ENCODE data around the gene KCTD2.
"Not testable (repeated sequence)": the region's sequence is repeated elsewhere in the genome, so short reads cannot be mapped to it uniquely, and the experiment has no call there.

Gene KCTD2

DNA sequence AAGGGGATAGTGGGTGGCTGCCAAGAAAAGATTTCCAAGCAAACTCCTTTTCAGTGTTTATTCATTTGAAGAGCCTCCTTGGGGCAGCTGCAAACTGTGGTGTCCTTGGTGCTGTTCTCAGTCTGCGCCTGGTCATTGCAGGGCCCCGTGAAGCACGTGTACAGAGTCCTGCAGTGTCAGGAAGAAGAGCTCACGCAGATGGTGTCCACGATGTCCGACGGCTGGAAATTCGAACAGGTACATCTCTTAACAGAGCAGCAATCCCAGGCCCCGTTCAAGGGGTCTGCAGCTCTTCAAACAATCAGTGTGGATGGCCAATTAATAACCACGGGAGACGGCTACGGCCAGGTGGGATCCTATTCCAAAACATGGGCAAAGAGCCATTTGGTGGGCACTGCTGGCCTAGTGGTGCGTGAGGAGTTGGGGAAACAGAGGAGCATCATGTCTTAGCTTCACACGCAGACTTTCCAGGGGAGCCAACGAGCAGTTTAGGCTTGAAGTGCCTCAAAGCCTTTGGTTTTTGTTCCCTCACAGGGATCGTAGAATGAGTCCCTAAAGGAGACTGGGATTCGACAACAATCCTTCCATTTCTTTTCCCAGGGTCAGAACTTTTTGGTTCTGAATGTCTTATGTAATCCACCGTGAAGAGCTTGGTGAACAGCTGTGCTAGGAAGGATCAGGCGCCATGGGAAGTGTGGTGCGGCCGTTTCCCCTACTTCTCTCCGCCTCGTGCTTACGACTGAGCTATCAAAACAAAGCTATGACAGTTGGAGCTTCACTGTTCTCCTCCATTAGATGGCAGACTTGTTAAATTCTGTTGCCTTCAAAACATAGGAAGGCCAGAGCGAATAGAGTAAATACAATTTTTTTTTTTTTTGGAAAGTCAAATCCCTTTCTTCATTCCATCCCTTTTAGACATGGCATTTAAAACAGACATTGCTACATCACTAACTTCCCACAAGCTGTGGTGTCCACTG lies 12.6 kb downstream of the KCTD2 start:
- no peak for DNase-seq

DNA sequence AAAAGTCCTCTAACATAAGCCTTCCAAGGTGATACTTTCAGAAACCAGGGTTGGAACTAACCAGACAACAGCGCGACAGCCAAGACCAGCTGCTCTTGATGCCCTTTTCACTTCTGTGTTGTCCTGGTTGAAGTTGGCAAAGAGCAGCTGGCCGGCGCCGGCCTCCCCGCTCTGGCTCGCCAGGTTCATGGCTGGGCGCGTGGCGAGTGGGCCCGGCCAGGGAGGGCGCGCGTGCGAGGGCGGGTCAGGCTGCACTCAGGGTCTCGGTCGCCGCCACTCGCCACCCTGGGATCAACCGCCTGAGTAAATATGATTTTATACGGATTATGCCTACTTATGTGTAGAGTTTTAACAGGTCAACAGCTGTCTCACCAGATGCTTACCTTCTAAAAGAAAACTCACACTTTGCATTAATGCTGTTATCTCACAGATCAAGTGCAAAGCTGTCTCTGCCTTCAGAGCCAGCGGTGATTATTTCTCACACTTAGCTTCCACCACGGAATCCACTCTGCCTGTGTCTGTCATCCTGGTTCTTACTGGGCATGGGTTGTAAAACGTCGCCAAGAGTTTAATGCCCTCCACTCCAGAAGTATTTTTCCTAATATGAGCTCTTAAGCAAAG lies 13.5 kb downstream of the KCTD2 start:
- no peak for DNase-seq

DNA sequence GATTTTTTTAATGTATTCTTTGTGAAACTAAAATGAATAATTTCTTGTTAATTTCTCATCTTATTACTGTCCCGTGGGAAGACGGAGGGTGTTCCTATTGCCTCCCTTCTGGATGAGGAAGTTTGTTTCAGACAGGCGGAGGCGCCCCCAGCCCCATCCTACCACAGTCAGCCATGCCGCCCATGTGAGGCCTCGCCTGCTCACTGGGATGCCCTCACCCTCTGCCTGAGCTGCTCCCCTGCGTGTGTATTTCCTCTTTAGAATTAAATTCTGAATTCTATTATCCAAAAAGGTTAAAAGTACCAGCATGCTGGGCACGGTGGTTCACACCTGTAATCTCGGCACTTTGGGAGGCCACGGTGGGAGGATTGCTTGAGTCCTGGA lies 14.0 kb downstream of the KCTD2 start:
- no peak for DNase-seq

DNA sequence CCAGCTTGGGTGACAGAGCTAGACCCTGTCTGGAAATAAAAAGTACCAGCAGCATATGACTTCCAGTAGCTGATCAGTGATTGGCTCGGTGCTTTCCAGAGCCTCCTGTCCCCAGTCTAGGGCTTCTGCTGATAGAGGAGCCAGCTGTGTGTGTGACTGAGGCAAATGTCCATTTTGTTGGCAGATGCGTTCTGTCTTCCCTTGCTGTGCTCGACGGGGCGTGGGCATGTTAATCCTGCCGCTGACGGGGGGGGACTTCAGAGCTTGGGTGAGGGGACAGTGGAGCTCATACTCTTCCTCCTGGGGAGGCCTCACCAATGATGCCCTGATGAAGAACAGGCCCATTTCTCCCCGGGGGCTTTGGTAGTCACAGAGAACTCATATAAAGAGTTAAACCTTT lies 14.6 kb downstream of the KCTD2 start:
- DNase-seq = no peak

DNA sequence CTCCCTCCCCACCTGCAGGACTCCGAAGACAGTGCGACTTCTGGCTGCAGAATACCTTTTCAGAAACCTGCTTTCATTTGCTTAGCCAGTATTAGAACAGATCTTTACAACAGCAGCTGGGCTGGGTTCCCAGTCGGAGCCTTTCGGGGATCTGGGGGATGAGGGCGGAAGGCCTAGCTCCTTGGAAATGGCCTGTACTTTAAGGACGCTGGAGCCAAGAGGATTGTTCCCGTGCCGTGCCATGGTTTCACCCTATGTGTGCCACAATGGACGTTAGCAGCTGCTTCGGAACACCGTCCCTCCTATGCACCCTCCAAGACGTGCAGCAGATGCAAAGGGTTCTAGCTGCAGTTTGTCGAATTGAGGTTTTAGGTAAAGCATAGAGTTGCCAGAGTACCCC lies 16.2 kb downstream of the KCTD2 start:
- no peak for DNase-seq

DNA sequence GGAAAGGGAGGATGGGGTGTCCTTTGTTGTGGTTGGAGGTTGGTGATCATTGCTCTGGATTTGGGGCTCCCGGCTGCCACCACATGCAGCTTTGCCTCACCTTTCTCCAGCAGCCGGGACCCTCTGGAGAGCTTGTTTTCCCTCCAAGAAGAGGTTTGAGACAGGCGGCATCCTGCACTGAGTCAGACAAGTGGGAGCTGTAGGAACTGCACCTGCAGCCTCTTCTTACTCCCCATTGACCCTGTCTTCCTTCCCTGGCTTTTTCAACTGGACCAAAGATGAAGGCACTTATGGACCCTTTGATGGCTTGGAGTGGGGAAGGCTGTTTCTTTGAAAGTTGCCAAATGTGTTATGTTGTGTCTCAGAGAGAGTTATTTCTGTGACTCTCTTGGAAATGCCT lies 16.6 kb downstream of the KCTD2 start:
- DNase-seq = no peak

DNA sequence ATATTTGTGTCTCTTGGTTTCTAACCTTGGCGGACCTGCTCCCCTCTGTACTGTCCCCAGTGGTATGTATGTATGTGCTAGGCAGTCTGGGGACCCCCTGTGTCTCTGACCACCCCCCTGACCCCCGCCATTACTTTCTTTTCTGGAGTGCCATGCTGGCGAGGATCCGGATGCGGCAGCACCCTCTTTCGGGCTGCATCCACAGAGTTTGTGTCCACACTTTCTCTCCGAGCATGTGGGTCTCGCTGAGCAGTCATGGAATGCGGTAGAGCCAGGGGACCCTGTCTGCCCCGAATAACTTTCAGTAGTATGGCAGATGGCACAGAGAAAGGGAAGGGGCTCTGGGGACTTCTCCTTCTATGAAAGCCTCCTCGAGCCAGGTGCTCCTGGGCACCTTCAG lies 17.0 kb downstream of the KCTD2 start:
- DNase-seq = no peak

DNA sequence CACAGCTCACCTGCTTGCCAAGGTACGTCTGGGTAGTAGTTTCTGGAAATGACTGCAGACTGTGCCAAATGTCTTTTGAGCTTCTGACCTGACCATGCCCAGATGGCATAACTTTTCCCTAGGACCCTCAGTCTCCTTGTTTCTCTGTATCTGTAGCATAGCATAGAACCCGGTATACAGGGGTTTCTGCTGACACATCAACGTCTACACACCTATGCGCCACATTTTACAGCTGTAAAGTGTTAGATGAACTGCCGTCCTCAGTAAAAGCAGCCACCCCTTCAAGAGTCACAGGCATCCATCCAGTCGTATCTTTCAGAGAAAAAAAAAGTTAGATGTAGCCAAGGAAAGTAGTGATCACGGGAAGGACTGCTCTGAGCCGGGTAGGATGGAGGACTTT lies 17.4 kb downstream of the KCTD2 start:
- DNase-seq = no peak

DNA sequence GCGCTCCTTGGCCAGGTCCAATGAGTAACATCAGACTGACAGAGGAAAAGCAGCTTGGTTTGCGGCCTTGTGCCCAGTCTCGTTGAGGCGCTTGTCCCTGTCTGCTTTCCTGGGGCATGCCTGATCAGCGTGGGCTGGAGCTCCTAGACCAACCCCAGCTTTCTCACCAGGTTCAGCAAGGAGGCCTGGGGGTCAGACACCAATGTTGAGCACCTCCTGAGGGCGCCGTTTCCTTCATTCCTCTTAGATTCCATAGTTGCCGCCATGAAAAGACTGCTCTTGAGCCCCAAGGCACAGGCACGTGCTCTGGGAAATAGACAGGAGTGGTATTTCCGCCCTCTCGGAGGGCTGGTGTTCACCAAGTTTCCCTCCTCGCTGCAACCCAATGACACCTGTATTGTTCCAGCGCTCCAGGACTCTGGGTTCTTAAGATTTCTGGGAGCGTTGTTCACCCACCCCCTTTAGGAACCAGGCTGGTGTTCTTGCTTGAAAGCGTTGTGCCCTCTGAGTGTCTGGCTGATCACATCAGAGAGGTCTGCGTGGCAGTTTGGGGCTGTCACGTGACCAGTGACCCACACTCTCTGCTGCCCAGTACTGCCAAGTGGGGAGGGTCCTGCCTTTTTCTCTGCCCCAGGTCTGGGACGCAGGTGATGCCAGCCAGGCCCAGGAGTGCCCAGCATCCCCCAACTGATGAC lies 18.0 kb downstream of the KCTD2 start:
- DNase-seq = no peak

DNA sequence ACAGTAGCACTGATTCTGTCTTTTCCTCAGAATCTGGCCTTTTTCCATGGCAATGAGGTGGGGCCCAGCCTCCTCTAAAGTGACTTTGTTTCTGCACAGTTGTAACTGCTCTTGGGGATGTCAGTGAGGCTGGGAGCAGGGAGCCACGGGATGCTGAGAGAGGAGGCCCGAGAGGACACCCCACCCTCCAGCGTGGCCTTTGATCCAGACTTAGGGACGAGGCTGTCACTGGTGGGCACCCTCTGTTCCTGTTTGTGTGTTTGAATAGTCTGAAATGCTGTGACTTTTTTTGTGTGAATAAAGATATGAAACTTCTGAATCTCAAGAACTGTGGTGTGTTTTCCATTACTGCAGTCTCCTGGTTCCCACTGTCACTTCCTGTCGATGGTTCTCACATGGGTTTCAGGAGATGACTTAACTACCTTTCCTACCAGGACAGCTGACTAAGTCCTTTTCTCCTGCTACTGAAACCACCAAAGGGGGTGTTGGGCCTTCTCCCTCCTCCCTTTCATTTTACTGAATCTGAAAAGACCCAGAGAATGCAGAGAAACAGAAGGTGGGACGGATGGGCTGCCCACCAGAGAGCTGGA lies 18.6 kb downstream of the KCTD2 start:
- DNase-seq = no peak

DNA sequence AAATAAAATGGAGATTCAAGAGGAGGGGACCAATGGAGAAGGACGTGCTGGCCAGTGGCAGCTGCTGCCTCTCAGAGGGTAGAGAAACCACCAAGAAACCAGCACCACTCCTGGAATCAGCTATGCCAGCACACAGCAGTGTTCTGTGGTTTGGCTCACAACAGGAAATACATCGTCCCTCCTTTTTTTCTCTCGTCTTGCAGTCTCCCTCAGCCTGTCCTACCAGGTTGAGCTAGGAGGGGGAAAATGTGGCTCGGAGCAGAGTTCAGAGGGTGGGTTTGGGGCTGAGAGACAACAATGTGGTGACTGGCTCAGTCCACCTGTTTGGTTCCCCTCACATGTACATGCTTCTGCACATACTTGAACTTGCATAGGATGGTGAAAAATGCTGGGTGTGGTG lies 20.8 kb downstream of the KCTD2 start:
- no peak for DNase-seq

DNA sequence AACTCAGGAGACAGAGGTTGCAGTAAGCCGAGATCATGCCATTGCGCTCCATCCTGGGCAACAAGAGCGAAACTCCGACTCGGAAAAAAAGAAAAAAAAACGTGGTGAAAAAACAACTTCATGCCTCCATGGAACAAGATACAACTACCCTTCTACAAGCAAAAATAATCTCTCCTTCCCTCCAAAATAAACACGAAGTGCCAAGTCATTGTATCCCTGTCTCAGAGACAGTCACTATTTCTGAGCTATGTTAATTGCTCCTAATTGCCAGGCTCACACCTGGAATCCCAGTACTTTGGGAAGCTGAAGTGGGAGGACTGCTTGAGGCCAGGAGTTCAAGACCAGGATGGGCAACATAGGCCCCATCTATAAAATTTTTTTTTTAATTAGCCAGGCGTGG lies 21.7 kb downstream of the KCTD2 start:
- no peak for DNase-seq

DNA sequence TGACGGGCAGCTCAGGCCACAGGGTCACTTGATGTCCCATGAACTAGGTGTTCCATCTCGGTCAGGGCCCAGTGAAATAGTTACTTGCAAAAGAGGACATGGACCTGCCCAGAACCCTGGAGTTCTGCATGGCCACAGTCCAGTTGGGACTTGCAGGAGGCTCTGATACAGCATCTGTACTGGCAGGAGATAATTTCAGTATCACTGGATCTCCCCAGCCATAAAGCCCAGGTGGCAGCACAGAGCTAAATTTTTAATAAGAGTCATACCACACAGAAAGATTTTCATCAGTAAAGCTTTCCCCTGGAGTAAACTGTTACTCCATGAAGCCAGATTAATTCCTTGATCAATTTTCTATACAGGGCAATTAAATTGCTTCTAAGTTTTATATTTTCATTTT lies 22.8 kb downstream of the KCTD2 start:
- DNase-seq = no peak

DNA sequence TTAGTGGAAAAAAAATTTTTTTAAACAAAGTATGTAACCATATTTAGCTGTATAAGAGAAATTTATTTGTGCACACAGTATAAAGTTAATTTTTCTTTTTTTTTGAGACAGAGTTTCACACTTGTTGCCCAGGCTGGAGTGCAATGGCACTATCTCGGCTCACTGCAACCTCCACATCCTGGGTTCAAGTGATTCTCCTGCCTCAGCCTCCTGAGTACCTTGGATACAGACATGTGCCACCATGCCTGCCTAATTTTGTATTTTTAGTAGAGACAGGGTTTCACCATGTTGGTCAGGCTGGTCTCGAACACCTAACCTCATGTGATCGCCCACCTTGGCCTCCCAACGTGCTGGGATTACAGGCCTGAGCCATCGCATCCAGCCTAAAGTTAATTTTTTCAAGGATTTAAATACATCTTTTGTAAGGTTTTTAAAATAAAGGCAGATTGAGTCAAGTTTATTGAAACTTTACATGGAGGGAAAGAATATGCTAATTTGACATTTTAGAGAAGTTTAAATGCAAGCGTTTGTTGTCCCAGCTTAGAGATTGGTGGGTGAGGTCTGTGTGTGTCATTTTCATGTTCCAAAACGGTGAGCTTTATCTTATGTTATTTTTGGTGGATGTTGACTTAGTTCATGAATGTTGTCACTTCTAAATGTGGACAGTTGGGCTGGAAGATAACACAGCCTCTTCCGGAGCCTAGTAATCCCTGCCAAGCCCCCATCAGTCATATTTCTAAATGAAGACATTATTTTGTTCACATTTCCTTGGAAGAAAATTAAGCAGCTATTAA lies 24.6 kb downstream of the KCTD2 start:
- DNase-seq = not testable (repeated sequence)

DNA sequence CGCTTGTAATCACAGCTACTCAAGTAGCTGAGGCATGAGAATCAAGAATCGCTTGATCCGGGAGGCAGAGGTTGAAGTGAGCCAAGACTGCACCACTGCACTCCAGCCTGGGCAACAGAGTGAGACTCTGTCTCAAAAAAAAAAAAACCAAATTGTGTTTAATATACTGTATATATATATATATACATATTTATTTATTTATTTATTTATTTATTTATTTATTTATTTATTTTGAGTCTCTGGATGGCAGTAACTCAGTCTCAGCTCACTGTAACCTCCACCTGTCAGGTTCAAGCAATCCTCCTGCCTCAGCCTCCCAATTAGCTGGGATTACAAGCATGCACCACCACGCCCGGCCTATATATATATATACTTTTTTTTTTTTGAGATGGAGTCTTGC lies 25.9 kb downstream of the KCTD2 start:
- not testable (repeated sequence) for DNase-seq

DNA sequence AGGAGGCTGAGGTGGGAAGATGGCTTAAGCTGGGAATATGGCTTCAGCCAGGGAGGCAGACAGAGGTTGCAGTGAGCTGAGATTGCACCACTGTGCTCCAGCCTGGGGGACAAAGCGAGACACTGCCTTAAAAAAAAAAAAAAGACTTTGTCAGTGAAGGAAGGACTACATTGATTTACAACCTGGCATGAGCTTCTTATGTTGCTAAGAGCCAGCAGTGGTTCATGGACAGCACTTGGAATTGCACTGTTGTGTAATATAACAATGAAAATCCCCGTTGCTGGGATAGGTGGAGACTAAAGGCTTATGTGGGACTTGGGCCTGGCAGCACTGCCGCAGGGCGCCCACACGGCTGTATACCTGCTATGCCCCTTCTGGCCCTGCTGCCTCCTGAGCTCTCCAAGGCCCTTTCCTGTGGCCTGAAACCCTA lies 26.6 kb downstream of the KCTD2 start:
- no peak for DNase-seq

DNA sequence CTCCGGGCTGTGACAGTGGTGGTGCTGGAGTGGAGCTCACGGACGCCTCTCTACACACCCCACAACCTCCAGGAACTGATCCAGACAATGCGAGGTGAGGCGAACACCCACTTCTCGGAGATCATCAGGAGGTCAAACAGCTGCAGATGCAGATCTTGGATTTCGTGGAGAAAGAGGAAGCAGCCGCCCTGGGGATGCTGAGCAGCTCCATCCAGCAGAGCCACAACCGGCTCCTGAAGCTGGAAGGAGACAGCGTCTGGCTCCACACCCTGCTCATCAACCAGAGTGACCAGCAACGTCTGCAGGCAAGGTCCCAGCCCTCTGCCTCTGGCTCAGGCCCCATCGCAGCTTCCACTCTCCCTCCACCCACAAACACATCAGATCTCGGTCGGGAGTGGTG lies 27.5 kb downstream of the KCTD2 start:
- no peak for DNase-seq

DNA sequence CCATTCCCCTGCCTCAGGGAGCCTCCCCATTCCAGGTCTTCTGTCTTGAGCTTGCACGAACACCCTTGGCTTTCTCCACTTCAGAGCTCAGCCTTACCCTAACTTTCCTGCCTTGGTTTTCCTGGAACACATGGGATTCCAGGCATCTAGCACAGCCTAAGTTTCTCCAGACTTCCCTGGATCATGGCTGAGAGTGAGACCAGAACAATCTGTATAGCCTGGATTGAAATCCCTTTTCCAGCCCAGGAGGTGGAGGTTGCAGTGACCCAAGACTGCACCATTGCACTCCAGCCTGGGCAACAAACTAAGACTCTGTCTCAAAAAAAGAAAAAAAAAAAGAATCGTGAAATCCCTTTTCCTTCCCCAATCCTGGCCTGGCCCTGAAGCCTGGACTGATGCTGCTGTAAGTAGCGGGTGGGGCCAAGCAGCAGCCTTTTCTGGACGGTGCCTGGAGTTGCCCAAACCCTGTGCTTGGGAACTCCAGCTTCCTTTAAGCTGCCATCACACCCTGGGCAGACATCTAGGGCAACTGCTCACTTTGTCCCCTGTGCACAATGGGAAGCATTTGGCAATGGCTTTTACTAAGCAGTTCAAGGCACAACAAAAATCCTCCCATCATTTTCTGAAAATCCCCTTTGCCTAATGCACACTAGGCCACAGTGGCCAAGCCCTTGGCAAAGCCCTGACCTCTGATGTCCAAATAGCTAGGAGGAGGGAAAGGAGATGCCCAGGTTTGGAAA lies 28.7 kb downstream of the KCTD2 start:
- no peak for DNase-seq

DNA sequence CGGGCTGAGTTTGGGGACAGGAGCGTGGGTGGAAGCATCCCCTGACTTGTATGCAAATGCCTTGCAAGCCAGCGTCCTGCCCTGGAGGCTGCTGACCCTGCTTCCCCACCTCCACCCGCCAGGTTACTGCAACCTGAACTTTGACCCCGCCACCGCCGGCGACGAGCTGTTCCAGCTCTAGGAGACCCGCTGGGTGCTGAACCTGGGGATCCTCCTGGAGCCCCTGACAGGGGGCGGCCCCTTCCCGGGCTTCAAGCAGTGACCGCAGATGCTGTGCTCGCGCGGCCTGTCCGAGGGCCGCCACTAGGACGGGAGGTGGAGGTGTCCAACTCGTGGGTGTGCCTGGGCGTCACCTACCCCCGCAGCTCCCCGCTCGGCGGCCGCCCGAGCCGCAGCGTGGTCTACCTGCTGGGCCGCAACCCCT lies 30.1 kb downstream of the KCTD2 start:
- no peak for DNase-seq

DNA sequence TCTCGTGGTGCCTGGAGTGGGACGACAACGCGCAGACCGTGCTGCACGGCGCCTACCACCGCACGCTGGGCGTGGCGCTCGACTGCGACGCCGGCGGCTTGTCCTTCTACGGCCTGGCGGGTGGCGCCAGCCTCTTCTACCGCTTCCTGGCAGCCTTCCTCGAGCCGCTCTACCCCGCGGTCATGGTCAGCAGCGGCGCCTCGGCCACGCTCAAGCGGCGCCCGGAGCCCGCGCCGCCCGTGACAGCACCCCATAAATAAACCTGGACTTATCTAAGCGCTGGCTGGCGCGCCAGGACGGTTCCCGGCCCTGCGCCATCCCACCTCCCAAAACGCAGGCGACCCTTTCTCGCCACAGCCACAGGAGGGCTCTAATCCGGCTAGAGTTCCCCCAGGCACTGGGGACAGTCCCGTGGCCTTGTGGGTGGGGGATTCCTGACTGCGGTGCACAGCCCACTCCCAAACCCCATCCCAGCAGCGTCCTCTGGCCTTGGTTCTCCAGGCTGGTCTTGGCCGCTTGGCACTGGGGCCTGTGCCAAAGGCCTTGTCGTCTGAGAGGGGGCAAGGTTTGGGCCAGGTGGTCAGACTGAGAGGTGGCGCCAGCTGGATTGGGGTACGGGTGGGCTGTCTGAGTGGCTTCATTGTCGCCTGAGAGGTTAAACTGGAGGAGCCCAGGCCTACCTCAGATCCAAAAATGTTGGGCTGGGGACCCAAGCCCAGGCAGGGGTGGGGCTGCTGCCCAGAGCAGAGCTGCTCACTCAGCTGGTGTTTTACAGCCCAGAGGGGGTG lies 30.7 kb downstream of the KCTD2 start:
- DNase-seq = no peak

Measured in NCI-H2107 (cell line).